NCI-H460 (cell line): ENCODE measurements around the gene MEDAG. TPM values are rescaled to one million over a fixed set of nuclear protein-coding genes. Genes with fewer than 3 reads are reported as not detected.
"Not testable (repeated sequence)": the region's sequence is repeated elsewhere in the genome, so short reads cannot be mapped to it uniquely, and the experiment has no call there.

Source experiments
- DNase-seq: peaks from one replicate; pipeline ENCODE4 v3.0.0-alpha.2; 2016; ENCODE audit warnings: low read depth; ENCODE audit errors: extremely low read depth
- total RNA-seq: library from RNA; depleted of rRNA; stranded (reverse); fragments of >200 nt; shearing (Covaris generic); gene quantifications from 2 replicates; pipeline ENCODE4 v1.2.3, GENCODE V29; 2014

MEDAG gene
- total RNA-seq, 1 experiment from 2014 or later: not detected

- no peak for DNase-seq
Observed at GRCh38 chr13:30906411-30907051, 460 bp downstream of the MEDAG start.

- DNase-seq: no peak
Observed at GRCh38 chr13:30907121-30907861, 1.2 kb downstream of the MEDAG start.

GRCh38 chr13:30908416-30908980 lies 2.4 kb downstream of the MEDAG start:
- no peak for DNase-seq

- no peak for DNase-seq
Observed at GRCh38 chr13:30910676-30911075, 4.6 kb downstream of the MEDAG start.

GRCh38 chr13:30915691-30916541 lies 9.8 kb downstream of the MEDAG start:
- no peak for DNase-seq

- no peak for DNase-seq
Observed at GRCh38 chr13:30916991-30917390, 10.9 kb downstream of the MEDAG start.

GRCh38 chr13:30918662-30919405 lies 12.8 kb downstream of the MEDAG start:
- DNase-seq: no peak

GRCh38 chr13:30920162-30920909 lies 14.3 kb downstream of the MEDAG start:
- no peak for DNase-seq

GRCh38 chr13:30923418-30923817 lies 17.3 kb downstream of the MEDAG start:
- DNase-seq: no peak

GRCh38 chr13:30924721-30925120 lies 18.6 kb downstream of the MEDAG start:
- no peak for DNase-seq

- no peak for DNase-seq
Observed at GRCh38 chr13:30925429-30925828, 19.4 kb downstream of the MEDAG start.

- no peak for DNase-seq
Observed at GRCh38 chr13:30926781-30927180, 20.7 kb downstream of the MEDAG start.

- not testable (repeated sequence) for DNase-seq
Observed at GRCh38 chr13:30927188-30927587, 21.1 kb downstream of the MEDAG start.

GRCh38 chr13:30927595-30927994 lies 21.5 kb downstream of the MEDAG start:
- DNase-seq: no peak

- DNase-seq: no peak
Observed at GRCh38 chr13:30928978-30929377, 22.9 kb downstream of the MEDAG start.

GRCh38 chr13:30932481-30933353 lies 26.6 kb downstream of the MEDAG start, which contains the start of gene TEX26:
Gene TEX26 (plus strand): TSS chr13:30932656. CDS start chr13:30932716, 60 bp downstream.
- no peak for DNase-seq

- DNase-seq: no peak
Observed at GRCh38 chr13:30933354-30933670, 27.2 kb downstream of the MEDAG start.

GRCh38 chr13:30934381-30934780 lies 28.3 kb downstream of the MEDAG start:
- no peak for DNase-seq

GRCh38 chr13:30934803-30935202 lies 28.7 kb downstream of the MEDAG start:
- DNase-seq: no peak
